Activated effector memory CD4-positive, alpha-beta T cell treated with Interleukin-2 at 50 U/mL for 16 hours (primary cell): ENCODE results near the gene MRPS24.

Experiments
- DNase-seq: peaks from one replicate; pipeline ENCODE4 v3.0.0-alpha.2; 2020

Gene MRPS24

DNA sequence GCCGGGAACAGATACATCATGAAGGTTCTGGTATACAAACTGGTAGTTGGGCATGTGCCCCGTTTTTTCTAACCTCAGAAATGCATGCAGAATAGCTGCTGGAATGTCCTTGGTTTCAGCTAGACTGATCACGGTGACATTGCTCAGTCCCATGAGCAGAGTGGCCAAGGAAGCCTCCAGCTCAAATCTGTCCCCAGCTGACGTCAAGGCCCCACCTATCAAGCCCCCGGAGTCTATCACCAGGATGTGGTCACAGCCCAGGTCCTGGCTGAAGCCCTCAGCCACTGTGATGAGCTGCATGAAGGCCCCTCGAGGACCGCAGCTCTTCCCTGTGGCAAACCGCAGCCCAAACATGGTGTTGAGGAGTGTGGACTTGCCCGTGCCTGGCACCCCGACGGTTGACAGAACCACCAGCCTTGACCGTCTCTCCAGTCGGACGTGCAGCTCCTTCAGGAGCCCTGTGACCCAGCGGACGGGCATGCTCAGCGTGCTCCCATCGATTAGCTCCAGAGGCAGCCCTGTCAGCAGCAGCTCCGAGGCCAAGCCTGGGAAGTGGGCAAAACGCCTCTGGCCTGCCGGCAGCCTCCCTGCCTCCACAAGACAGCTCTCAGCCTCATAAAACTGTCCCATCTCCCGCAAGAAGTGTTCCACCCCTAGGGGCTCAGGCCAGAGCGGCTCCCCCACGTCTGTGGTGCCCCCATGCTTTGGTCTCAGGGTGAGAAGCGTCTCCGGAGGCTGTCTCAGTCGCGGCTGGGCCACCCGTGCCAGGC is 7.8 kb upstream of the MRPS24 start:
- no peak for DNase-seq

DNA sequence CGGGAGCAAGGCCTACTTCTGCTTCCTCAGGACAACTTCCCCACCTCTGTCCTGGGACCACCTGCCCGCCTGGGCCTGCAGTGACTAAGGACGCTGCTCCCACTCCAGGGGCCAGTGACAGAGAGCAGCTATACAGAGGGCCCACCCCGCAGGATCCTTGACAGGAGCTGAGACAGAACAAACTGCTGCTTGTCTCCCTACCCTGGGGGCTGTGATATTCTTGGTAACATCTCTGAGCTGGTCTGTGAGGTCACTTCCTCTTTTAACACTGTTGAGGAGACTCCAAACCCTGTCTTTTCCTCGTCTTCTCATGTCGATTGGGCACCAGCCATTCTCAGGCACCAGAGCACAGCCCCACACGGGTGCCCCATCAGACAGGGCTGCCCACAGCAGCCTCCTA is 6.9 kb upstream of the MRPS24 start:
- DNase-seq, result no peak

DNA sequence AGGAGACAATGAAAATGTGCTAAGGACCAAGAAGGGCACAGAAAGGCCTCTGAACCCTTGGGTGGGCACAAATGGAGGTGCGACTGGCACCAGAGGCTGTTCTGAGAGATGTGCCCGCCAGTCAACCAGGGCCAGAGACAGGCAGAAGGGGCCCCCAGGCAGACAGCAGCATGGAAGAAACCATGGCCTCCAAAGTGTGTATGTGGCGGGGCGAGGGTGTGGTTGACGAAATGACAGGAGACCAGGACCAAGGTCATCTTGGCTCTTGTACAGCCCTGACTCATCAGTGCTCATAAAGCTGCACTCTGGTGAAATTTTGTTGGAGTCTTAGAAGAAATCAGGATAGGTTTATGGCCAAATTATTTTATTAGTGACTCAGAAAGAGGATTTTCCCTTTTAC is 4.0 kb upstream of the MRPS24 start:
- no peak for DNase-seq

DNA sequence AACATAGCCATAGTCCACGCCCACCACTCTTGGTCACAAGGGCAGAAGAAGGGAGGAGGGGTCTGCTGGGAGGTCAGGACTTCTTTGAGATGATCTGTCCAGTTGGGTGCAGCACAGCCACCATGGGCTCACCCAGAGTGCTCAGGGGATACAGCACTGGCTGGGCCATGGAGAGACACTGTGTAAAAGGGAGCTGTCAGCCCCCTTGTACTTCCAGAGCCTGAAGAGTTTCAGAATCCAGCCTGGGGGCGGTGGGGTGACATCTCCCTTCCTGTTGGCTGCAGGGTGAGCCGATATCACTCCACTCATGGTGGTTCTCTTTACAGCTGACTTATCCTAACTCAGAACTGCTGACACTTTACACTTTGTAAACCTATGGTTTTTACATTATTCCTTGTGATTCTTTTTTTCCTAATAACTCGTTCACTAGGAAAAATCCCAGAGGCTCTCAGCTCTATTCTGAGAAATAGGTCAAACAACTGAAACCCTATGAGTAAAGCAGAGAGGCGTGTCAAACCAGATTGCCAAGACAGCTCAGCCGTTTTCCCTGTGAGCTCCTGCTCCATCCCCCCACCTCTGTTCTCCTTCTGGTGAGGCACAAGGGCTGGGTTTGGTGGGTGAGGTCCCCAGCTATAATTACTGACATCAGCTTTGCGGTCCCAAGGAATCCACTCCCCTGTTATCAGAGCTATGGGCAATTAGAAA is 3.2 kb upstream of the MRPS24 start:
- no peak for DNase-seq

DNA sequence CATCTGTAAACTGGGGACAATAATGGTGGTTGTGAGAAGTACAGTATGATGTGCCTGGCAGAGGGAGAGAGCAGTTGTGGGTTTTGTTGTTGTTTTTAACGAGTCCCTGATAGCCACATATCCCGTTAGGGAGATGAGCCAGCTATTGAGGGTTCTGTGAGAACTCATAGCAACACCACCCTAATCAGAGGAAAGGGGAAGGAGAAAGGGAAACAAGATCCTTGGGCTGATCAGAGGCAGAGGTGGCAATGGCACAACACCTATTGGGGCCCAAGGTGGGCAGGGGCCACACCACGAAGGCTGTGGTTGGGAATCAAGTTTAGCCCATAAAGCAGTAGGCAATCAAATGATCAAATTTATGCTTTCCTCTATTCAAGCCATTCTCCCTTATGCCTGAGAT is 1.7 kb upstream of the MRPS24 start:
- DNase-seq, result no peak

DNA sequence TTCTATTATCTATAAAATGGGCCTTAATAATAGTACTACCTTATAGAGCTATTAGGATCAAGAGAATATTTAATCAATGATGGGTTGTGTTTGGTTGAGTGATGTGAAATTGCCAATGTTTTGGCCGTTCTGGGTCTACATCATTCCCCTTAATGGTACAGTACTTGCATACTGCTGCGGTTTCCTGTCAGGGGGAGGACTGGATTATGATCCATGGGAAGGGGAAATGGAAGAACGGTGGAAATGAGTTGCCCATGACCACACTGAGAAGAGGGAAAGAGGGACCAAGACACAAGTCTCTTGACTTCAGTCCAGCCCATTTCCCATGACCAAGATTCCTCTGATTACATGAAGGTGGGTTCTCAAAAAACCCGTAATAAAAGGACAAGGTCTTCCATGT is 999 bp upstream of the MRPS24 start:
- DNase-seq, result no peak

DNA sequence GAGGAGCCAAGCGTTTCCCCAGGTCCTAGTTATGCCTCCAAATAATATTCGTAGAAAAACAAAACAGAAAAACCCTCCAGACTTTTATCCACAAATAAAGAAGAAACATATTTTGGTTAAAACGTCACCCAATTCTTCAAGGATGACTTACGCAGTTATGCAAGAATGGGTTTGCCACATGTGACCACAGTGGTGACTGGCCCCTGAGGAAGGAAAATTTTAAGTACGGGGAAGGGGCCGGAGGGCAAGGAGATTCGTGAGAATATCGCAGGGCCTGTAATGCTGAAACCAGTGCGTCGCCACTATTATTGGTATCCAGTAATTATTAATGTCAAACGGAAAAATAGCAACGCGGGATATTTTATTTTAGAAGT is 537 bp upstream of the MRPS24 start:
- DNase-seq, result no peak

DNA sequence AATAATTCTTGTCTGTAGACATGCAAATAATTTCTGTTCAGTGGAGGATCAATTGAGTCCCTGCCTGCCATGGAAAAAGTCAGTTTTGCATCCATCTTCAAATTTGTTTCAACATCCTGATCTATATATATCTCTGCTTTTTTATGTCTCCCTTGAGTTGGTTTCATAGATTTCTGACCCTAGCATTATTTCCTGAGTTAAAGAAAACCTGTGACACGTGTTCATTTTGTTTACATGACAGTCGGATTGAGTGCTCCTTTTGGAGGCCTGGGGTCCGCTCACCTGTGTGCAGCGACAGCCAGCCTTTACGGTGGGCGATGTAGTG is 674 bp downstream of the MRPS24 start:
- no peak for DNase-seq

DNA sequence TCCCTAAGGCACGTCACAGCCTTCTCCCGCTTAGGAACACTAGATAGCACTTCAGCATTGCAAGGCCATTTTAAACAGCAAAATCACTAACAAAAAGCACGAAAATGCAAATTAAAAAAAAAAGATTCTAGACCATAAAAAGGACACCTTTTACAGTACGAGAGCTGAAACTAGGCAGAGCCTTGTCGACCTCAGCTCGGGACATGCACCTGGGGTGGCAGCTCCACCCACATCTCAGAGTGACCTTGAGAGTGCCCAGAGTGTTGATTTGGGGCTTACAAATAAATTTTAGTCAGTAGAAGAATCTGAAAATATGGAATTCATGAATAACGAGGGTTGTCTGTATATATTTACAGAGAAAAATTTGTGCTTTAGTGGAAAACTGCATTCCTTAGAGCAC is 1.1 kb downstream of the MRPS24 start:
- DNase-seq, result no peak

DNA sequence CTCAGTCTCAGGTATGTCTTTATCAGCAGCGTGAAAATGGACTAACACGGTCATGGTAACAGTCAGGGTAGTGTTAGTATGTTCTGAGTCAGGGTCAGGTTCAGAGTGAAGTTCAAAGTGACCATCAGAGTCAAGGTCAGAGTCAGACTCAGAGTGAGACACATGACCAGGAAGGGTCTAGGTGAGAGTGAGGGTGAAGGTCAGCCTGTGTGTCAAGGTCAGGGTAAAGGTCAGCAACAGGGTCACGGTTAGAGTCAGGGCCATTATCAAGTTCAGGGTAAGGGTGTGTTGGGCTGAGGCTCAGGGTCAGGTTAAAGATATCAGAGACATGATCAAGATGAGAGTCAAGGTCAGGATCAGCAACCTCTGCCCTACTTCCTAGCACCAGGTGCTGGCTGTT is 4.0 kb downstream of the MRPS24 start:
- no peak for DNase-seq

DNA sequence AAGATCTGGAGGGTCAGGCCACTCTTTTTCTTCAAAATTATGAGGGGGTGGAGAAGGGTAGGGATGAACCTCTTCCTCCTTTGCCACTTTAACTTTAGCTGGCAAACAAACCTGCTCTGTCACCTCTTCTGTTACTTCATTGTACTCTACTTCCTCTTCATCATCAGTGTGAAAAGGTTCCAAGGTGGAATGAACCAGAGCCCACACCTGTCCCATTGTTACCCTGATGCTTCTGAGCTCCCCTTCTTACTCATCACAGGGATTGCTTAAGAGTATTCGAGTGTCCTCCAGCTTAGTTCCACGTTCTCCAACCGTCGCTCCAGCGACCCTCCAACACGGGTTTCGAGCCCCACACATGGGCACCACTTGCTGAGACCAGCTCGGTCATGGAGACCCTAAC is 5.2 kb downstream of the MRPS24 start:
- no peak for DNase-seq

DNA sequence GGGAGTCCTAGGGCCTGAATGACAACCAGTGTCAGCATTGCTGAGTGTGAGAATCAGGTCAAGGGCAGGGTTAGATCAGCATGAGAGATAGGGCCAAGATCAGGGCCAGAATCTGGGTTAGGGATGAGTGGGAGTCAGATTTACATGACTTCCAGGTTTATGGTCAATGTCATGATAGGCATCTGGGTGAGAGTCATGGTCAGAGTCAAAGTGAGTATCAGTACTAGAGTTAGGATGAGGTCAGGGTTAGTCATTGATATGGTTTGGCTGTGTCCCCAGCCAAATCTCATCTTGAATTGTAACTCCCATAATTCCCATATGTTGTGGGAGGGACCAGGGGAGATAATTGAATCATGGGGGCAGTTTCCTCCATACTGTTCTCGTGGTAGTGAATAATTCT is 12.3 kb downstream of the MRPS24 start:
- DNase-seq, result no peak

DNA sequence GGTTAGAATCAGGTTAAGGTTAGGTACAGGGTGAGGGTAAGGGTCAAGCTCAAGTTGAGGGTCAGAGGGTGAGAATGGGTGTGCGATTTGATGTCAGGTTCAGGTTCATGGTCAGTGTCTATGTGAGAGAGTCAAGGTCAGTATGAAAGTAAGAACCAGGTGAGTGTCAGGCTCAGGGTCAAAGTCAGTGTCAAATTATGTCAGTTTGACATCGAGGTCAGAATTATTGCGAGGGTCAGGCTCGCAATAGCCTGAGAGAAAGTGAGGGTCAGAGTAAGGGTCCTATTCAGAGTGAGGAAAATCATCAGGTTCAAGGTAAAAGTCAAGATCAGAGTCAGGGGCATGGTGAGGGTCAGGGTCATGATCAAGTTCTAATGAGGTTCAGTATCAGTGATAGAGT is 13.0 kb downstream of the MRPS24 start:
- DNase-seq, result no peak

DNA sequence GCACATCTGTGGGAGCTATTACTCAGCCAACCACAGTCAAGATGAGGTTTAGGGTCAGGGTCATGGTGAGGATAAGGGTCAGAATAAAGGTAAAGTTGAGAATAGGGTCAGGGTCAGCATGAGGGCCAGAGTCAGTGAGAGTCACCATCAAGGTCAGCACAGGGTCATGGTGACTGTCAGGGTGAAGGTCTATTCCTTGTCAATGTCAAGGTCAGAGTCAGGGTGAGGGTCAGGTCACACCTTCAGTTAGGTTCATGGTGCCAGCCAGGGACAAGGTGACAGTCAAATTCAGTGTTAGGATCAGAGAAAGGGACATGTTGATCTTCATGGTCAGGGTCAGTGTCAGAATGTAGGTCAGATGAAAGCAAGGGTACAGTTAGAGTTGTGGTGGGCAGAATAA is 14.1 kb downstream of the MRPS24 start:
- no peak for DNase-seq

DNA sequence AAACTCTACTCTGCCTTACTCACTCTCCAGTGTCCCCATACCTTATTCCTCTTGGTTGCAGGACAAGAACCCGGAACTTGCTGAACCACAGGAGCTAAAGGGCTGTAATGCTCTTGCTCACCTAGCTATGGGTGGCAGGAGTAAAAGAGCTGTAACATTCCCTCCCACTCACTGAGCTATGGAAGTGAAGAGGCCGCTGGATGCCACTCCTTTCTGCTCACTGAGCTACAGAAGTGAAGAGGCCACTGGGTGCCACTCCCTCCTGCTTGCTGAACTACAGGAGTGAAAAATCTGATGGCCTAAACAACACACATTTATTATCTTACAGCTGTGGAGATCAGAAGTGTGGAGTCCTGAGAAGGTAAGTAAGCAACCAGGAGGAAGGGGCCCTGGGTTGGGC is 17.5 kb downstream of the MRPS24 start:
- no peak for DNase-seq

DNA sequence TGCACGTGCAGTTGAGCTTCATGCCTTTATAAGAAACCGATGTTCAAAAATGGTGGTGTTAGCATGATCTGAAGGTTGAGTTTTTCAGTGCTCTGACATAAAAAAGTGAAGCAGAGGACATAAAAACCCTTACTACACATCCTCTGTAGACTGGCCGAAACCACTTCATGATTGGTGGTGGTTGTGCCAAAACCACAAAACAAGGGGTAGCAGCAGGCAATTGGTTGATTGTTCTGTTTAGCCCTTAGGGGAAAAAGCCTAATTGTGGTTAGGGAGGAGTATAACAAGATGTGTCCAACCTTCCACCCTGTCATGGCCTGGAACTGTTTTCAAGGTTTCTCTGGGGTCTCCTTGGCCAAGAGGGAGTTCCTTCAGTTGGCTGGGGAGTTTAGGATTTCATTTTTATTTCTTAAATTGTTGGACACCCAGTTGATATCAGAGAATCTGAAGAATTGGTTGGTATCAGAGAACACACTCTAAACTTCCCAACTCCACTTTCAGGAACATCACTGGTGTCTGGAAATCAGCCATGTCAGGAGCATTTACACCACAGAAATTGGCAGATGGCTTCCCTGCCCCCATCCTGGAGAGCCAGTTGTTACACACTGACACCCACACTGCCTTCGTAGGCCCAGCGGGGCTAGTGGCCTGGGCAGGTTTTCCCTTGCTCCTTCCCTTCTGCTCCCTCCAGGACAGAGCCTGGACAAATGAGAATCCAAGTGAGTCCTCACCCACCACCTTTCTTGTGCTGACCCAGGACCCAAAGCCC is 18.8 kb downstream of the MRPS24 start:
- DNase-seq, result no peak

DNA sequence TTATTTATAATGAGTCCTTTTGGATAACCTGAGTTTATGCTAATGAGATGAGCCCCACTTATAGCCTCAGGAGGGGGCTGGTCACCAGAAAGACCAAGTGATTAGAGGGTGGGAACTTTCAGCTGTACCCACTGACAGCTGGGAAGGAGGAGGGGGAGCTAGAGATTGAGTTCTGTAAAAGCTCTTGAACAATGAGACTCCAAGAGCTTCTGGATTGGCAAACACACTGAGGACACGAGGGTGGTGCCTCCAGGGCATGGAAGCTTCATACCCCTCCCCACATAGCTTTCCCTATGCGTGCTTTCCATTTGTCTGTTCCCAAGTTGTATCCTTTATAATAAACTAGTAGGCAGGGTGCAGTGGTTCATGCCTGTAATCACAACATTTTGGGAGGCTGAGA is 20.3 kb downstream of the MRPS24 start:
- DNase-seq, result no peak

DNA sequence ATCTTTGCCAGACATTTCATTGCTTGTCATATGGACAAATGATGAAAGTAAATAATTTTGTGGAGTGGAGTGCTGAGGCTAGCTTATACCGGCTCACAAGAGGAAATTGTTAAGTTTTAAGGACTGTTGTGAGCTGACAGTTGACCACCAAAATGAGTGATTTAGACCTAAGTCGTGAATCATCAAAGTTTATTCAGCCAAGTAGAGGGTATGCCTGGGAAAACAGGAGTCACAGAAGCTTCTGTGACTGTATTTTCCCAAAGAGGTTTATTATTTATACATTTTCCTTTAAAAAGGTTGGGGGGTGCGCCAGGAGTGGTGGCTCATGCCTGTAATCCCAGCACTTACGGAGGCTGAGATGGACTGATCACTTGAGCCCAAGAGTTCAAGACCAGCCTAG is 21.8 kb downstream of the MRPS24 start:
- no peak for DNase-seq

DNA sequence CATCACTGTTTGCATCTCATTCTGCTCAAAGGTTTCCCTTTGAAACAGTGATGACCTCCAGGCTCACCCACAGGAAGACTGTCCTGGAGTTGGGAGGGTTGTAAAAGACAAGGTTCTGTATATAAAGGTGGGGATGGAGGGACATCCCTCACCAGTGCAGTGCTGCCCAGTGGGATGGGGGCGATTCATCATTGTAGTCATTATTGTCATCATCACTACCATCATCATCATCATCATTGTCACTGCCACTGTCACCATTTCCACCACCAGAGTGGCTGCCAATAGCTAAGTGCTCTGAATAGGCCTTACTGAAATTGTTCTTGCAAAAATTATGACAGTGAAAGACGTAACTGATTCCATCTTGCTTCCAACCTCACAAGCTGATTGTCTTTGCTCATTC is 24.7 kb downstream of the MRPS24 start:
- DNase-seq, result no peak

DNA sequence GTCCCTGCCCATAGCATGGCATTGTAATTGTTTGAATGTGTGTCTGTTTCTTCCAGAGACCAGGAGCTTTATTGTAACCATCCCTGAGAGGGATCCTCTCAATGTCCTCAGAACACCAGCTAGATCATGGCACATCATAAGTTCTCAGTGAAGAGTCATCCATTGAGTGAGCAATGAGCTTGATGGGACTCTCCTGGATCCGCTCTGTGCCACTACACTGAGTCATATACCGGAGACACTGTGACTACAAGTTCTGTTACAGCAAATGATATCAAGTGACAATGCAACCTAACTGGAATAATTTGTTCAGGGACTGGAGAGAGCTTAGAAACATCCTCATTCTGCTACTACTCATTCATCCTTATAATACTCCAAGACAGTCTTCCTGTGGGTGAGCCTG is 25.1 kb downstream of the MRPS24 start:
- no peak for DNase-seq

DNA sequence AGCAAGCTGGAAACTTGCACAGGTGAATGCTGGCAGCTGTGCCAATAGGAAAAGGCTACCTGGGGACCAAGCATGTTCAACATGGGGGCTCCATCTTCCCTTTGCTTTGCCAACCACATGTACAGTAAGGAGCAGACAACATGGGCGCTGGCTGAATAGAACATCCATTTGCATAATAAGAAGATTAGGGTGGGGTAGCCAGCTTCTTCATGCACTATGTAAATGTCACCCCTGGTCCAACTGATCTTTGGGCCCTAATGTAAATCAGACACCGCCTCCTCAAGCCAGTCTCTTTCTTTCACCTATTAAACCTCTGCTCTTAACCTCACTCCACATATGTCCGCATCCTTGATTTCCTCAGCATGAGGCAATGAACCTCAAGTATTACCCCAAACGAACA is 26.0 kb downstream of the MRPS24 start:
- DNase-seq, result no peak

DNA sequence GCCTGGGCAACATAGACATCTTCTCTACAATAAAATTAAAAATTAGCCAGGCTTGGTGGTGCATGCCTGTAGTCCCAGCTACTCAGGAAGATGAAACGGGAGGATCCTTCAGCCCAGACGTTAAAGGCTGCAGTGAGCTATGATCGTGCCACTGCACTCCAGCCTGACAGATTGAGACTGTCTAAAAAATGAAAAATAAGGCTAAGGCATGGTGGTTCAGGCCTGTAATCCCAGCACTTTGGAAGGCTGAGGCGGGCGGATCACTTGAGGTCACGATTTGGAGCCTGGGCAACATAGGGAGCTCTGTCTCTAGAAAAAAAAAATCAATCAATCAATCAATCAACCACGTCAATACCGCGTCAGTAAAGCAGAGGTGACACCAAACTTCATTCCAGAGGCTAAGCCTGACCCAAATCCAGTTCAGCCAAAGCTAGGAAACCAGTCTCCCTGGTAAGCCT is 31.1 kb downstream of the MRPS24 start:
- DNase-seq, result no peak

DNA sequence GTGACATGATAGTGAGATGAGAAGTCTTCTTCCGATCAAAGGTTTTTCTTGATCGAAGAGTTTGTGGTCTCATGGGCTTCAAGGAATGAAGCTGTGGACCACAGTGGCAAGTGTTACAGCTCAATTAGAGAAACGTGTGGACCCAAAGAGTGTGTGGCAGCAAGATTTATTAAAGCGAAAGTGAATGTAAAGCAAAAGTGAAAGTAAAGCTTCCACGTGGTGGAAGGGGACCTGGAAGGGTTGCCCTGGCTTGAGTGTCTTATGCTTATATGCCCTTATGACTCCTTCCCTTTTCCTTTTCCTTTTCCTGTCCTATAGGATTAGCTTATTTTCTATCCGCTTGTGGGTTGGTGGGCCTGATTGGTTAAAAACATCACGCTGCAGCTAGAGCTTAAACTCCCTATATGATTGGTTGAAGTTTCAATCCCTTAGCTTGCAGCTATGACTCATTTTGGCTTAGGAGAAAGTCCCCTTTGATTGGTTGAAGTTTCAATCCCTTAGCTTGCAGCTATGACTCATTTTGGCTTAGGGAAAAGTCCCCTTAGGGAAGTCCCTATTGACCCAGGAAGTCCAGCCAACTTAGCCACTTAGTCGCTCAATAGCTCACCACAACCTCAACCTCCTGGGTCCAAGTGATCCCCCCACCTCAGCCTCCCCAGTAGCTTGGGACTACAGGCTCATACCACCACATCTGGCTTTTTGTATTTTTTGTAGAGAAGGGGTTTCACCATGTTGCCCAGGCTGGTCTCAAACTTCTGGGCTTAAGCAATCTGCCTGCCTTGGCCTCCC is 34.7 kb downstream of the MRPS24 start:
- peak; percentile 15 for DNase-seq
